ENCODE measurements around the gene CD6.

The CD6 gene

DNA sequence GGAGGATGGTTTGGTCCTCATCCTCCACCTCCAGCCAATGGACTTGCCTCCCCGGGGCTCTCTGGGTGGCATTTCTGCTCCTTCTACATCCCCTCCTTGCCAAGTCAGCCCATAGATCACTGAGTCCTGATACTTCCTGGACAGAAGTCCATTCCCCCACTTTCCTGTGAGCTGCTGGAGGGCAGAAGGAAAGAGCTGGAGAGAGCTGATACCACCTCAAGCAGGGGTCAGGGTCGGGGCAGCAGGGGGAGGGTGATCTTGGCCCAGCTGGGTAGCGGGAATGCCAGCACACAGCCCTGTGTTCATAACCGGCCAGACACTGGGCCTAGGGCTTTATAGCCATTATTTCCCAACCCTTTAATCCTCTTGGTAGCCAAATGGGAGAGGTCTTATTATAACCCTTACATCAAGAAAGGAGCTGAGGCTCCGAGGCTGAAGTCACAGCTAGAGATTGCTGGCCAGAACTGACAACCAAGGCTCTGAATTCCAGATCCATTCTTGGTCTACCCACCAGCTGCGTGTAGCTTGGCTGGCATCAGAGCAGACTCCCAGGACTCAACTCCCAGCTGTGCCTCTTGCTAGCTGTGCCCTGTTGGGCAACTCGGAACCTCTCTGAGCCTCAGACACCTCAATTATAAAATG is 39.9 kb downstream of the CD6 start:
- no peak for DNase-seq

DNA sequence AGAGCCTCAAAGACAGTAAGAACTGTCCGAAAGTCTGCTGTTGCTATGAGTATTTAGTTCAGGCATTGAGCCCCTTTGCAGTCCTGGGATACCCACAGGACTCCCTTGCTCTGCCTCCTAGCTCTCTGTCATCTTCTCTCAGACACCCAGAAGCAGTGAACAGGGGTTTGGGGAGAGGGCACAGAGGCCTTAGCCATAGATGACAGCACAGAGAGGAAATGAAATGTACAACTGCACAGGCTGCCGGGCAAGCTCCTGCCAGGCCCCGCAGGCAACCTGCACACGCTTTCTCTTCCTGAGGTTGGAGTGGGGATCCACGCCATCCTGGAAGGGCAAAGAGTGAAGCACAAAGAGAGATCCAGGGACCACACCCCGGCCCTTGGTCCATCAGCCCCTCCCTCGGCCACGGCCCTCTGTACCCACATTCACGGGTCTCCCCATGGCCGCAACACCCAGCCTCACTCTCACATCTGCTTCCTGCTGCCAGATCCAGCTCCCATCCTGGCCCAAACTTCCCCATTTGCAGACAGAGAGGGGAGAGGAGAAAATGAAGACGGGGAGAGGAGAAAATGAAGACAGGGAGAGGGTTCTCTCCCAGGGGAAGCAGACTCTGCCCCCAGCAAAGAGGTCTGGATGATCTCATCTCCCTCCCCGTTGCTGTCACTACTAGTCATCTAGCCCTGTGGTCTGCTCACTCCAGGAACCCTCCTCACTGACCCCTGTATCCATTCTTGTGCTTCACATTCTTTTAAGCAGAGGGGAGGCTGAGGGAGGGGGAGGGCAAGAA is 40.7 kb downstream of the CD6 start:
- DNase-seq, result no peak

DNA sequence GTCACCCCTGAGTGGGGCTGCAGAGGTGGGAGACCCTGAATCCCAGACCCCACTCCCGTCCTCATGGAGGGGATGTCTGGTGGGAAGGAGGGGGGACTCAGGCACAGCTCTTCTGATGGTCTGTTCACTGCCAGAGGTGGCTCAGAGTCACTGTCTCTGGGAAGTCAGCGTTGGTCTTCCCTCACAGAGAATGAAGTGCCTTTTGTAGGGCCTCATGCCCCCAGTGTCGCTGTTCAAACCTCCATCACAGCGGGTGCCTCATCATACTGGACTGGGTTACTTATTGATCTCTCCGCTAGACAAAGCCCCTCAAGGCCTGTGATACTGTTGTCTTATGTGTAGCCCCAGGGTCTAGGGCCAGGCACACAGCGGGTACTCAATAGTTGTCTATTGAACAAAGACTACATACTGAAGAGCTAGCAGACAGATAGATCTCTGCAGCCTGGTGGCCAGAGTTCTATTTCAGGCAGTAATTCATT is 41.3 kb downstream of the CD6 start:
- no peak for DNase-seq

DNA sequence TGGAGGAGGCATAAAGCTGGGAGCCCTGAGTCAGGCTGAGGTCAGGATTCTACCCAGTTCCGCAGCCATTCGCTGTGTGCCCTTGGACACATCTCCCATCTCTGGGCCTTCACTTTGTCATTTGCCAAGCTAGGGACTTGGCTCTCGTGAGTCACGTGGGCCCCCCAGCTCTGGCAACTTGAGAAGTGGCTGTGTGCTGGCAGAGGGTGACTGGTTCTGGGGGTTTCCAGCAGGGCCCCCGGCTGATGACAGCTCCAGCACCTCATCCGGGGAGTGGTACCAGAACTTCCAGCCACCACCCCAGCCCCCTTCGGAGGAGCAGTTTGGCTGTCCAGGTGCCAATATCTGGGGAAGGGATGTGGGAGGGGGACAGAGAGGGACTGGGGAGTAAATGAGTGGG is 46.6 kb downstream of the CD6 start:
- no peak for DNase-seq

DNA sequence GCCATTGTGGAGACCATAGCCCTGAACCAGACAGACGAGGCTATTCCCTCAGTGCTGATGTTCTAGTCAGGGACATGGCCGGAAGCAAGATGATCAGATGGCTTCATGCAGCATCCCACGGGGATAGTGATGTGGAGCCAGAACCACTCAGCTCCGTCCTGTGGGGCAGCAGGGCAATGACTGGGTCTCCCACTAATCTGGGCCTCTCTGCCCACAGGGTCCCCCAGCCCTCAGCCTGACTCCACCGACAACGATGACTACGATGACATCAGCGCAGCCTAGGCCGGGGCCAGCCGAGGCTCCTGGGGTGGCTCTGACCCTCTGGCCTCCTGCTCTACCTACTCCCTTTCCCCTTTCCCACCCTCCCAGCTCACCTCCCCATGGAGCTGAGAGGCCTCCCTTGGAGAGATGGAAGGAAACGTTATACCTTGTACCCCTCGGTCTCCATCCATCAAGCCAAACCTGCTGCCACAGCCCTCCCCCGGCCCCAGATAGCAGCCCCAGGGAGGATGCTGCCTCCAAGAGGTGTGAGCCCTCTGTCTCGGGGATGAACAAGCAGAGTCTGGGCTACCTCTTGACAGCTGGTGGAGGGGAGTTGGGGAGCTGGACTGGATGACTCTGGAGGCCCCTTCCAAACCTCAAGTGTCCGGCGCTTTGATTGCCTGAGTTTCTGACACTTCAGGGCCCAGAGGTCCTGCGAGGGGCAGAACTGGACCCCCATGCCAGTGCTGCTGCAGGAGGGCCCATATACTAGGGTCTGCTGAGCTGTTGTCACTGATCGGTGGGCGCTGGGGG is 47.8 kb downstream of the CD6 start:
- DNase-seq, result no peak

DNA sequence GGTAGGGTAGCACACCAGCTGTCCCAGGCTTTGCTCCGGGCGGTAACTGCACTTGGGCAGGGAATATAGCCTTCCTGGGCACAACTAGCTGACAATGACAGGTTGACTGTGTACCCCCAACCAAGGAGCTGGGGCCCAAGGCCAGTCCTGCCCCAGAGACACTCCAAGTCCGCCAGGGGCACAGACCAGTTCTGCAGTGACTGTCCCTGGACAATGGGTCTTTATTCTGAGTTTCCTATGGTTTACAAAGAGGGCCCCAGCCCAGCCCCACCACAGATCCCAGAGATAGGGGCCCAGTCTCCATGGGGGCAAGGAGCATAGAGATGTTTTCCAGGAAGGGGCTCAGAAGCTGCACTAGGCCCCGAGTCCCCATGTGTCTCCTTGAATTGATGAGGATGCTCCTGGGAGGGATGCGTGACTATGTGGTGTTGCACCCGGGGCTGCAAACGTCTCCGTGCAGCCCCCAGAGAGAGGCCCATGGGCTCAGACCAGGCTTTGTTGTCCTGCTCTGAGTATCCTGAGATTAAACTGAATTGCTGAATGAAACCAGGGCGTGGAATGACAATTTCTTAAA is 48.4 kb downstream of the CD6 start:
- no peak for DNase-seq

DNA sequence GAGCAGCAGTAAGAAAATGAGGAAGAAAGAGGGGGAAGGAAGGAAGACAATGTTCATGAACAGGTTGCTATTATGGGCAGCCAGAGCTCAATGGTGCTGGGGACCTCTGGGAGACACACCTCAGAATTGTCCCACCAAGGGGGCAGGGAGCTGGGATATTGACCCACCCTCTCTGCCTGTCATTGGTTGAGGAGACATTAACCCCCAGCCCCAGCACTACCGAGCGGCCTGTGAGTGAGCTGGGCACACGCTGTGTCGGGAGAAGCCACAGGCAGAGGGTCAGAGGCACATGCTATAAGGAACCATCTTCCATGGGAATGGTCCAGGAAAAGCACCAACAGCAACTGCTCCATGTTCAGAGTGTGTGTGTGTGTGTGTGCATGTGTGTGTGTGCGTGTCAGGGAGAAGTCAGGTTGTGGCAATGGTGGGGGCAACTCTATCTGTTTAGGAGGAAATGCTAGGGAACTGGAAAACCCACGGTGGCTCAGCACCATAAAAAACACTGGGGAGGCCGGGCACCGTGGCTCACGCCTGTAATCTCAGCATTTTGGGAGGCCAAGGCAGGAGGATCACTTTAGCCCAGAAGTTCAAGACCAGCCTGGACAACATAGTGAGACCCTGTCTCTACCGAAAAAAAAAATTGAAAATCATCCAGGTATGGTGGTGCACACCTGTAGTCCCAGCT is 49.2 kb downstream of the CD6 start:
- no peak for DNase-seq

DNA sequence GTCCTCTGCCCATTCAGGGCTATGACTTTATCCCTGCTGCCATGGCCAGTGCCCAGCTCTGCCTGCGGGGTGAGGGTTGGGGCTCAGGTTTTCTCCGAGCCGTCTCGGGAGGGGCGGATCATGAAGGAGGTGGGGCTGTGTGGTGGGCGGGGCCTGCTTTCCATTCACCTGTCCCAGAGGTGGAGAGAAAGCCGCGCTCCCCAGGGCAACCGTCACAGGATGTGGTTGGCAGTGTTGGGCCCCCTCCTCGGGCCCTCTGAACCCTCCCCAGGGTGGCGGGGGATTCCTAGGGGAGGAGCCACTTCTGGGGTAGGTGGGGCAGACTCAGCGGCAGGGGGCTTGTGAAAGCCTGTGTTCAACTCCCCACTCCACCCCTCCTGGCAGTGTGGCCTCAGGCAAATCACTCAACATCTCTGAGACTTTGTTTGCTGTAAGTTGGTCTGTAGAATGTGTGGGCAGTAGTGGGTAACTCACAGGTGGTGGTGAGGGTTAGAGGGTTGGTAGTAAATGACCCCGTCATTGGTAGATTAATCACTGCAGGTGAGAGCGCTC is 50.3 kb downstream of the CD6 start:
- no peak for DNase-seq

DNA sequence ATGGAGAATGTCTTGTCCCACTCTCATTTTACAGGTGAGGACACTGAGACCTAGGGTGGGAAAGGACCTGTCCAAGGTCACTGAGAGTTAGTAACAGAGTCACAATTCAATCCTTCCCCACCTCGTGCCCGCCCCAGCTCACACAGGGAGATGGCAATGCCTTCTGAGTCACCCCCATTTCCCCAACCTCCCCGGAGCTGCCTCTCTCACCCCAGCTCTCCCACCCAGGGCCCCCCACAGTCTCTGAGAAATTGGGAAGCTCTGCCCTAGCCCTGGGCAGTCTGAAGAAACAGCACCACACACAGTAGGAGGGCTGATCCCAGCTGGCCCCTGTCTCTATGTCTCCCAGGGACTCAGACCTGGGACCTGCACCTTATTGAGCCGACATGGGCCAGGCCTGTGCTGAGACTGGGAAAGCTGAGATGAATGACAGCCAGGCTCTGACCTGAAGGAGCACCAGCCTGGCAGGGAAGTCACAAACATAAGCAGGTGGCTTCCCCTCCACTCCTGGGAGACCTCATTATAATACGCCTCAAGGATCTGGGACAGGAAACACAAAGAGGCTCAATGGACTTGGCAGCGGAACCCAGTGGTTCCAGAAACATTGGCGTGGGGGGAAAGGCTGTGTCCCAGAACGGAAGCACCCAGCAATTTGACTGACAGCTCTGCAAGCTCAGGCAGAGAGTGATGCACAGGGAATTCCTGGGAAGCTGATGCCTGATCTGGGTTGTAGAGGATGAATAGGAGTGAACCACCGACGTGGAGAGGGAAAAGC is 51.0 kb downstream of the CD6 start:
- no peak for DNase-seq

DNA sequence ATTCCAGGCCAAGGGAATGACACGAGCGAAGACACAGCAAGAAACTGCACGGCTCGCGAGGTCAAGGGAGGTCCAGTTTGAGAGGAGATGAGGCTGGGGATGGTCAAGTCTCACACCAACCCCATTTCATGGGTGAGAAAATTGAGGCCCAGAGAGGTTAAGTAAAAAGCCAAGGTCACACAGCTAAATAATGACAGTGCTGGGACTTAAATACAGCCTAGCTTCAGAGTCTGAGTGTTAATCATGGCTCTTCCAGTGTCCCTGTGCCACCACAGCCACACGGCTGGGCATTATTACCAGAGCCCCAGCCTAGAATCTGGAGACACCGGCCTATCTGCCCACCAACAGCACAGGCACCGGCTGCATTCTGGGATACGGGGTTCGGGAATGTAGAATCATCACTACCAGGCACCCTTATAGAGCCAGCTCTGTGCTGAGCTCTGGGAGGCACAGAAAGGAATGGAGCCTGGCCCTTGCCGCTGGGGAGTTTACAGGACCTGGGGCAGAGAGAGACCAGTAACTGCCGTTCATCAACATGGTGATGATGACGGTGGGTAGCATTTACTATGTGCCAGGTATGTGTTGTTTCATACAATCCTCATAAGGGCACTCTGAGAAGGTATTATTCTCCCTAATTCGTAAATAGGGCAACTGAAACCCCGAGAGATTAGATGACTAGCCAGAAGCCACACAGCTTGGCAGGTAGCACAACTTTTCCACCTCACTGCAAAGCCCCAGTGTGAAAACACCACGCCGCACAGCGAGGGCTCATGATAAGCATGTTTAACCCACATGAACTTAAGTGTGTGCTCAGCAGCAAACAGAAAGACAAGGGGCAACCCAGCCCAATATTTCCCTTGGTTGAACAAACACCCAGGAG is 51.8 kb downstream of the CD6 start:
- no peak for DNase-seq

DNA sequence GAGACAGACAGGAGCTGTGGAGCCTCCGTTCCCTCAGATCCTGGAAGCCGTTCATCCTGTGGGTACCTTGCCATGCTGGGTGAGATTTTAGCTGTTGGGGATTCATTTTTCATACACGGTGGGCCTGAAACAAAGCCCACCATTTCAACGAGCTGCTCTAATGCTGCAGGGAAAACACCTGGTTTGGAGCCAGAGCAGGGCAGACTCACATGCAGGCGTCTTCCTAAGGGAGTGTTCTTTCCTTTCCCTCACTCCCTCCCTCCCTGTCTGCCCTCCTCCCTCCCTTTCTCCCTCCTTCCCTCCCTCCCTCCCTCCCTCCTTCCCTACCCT is 52.5 kb downstream of the CD6 start:
- DNase-seq, result no peak

DNA sequence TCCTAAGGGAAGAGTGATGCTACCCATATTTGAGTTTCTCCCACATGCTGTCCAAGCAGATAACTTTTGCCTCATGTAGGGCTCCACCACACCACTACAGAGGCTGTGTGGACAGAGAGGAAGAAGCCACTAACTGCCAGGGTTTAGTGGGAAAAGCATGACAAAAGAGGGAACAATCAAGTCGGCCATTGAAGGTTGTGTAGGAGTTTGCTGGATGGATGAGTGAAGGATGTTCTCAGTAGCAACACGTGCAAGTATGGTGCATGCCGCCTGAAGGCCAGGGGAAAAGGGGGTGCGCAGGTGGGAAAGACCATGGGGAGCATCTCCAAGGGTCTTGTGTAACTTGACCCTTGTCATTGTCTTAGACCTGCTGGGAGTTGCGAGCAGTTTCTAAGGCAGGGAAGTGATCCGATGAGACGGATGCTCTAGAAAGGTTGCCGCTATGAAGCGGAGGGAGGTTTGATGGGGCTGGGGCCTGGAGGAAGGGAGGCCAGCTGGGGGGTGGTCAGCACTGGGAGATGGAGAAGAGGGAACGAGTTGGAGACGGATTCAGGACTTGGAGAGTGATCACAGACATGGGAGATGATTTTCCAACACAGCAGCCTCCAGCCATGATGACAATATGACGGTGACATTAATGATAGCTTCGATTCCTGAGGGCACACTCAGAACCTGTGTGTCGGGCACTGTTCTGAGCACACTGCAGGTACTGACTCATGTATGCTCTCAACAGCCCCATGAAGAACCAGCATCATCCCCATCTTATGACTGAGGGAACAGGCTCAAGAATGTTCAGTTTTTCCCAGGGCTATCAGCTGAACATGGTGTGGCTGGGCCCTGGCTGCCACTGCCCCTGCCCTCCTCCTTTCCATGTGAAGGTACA is 53.7 kb downstream of the CD6 start:
- no peak for DNase-seq

DNA sequence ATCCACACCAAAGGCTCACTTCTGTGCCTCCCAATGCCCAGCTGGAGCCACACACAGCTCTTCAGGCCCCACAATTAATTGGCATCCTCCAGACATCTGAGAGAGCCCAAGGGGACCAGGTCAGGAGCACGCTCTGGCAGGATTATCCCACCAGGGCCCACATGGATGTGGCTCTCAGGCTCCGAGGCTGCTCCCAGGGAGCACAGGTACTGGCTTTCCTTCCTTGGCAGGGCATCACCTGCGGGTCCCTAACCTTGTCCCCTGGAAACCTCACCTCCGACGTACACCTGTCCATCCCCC is 54.3 kb downstream of the CD6 start:
- no peak for DNase-seq

DNA sequence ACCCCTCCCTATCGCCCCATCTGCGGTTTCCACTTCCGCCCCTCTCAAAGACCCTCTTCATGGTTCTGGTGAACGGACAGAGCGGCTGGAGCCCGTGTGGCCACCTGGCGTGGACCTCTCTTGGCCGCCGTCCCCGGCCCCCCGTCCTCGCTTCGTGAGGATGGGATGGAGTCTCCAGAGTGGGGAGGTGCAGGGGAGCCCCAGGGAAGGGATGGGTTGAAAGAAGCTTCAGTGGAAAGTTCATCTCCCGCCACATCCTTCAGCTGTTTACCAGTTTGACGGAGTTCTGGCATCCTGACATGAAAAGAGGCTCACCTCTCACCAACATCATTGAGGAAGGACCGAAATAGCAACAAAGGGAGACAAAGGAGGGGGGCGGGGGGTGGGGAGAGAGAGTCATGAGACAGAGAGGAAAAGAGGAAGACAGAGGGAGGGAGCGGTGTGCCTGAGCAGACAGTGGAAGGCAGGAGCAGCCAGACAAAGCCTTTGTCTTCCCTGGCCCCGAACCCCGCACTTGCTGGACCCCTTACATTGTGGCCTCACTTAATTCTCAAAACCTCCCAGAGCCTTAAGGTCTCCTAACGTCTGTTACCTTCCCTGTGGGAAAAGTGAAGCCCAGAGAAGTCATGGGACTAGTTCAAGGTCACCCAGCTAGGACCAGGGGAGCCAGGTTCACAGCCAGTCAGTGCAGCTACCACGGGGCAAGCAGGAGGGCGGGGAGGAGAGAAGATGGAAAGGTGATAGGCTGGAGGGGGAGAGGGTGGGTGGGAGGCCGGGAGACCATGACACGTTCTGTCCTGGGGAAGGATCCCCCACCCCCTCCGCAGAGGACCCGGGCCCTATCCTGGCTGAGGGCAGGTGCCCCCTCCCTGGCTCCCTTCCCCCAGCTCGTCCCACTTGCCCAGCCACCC is 54.9 kb downstream of the CD6 start:
- DNase-seq, result no peak

DNA sequence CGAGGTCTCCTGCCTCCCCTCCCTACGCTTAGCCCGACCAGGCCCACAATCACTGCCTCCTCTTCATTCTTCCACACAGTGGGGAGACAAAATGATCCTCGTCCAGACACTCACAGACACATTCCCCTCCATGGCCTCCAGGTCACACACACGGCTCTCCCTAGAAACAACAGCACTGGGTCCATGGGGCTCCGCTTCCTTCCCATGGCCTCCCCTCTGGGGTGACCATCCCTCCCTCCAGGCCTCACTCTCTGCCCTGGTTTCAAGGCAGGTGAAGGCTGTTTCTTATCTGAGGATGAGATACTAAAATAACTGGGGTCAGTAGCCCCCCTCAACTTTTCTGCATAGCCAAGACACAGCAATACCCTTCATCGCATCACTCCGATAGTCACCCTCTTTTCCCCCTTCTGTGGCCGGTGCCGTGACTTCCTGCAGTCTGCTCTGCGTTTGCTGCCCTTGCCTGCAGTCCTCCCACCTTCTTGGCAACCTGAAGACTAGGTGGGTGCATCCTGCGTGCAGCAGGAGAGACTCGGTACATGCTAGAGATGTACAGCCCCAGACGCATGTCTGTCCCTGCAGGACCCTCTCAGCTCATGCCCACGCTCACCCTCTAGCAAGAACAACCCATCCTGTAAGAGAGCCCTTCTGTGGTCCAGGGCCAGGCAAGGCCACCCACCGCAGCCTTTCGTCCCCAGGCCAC is 55.8 kb downstream of the CD6 start:
- no peak for DNase-seq

DNA sequence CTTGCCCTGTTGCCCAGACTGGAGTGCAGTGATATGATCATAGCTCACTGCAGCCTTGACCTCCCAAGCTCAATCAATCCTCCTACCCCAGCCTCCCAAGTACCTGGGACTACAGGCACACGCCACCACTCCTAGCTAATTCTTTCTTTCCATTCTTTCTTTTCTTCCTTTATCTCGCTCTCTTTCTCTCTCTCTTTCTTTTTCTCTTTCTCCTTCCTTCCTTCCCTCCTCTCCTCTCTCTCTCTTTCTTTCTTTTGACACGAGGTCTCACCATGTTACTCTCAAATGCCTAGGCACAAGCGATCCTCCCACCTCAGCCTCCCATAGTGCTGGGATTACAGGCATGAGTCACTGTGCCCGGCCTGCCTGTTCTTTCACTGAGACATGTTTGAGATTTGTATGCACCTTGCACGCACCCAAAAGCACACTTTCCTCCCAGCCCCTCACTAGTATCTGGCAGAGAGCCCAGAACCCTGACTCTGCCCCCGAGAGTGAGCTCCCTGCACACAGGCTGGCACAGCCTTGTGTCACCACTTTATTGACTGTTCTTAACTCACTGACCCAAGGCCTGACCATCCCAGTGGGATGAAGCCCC is 56.8 kb downstream of the CD6 start:
- peak; percentile 52 for DNase-seq

DNA sequence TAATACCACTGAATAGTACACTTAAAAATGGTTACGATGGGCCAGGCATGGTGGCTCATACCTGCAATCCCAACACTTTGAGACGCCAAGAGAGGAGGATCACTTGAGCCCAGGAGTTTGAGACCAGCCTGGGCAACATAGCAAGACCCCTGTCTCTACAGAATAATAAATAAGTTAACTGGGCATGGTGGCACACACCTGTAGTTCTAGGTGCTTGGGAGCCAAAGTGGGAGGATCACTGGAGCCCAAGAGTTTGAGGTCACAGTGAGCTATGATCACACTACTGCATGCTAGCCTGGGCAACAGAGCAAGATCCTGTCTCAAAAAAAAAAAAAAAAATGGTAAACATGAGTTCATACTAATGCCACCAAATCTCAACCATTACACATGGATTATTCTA is 61.3 kb downstream of the CD6 start:
- no peak for DNase-seq

DNA sequence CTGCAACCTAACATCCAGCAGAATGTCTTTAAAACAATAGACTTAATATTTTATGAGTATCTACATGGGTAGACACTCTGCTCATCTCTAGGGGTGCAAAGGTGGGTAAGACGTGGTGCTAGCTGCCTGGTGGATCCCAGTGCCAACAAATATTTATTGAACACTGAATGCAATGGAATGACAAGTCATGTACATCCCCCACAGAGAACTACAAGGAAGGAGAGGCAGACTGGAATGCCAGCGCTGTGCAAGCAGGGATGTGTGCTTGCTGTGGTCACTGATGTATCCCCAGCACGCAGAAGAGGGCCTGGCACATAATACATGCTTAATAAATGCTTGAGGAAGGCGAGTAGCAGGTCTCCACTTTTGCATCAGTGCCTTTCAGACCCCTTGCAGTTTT is 61.9 kb downstream of the CD6 start:
- DNase-seq, result no peak
